Suppressor macrophage (primary cell): ENCODE measurements around the gene CACNA1G.

Experiments used
- DNase-seq, 4 experiments: peaks; one replicate each; pipeline ENCODE4 v3.0.0-alpha.2; 2020 to 2022

The CACNA1G gene

GRCh38 chr17:50657627-50658026 lies 97.1 kb downstream of the CACNA1G start:
- DNase-seq: no peak

GRCh38 chr17:50658616-50659015 lies 98.1 kb downstream of the CACNA1G start:
- no peak for DNase-seq

GRCh38 chr17:50659179-50659578 lies 98.7 kb downstream of the CACNA1G start:
- no peak for DNase-seq

- peak; percentile 37 to 69 (median 64) for DNase-seq
Measured at GRCh38 chr17:50660042-50660886, 99.7 kb downstream of the CACNA1G start.

GRCh38 chr17:50660887-50661345 lies 100.4 kb downstream of the CACNA1G start:
- peak in 3 of 4 experiments; percentile 38 to 58 (median 50) for DNase-seq

GRCh38 chr17:50661348-50661747 lies 100.8 kb downstream of the CACNA1G start:
- DNase-seq: no peak

GRCh38 chr17:50661795-50662391 lies 101.4 kb downstream of the CACNA1G start:
- peak; percentile 36 to 67 (median 62) for DNase-seq

- no peak for DNase-seq
Measured at GRCh38 chr17:50662632-50663225, 102.2 kb downstream of the CACNA1G start.

GRCh38 chr17:50663812-50664374 lies 103.4 kb downstream of the CACNA1G start:
- peak in 1 of 4 experiments; percentile 12 for DNase-seq

GRCh38 chr17:50664788-50665458 lies 104.4 kb downstream of the CACNA1G start:
- DNase-seq: no peak

- no peak for DNase-seq
Measured at GRCh38 chr17:50665838-50666237, 105.3 kb downstream of the CACNA1G start.

- DNase-seq: no peak
Measured at GRCh38 chr17:50666316-50666715, 105.8 kb downstream of the CACNA1G start.

GRCh38 chr17:50667259-50668024 lies 106.9 kb downstream of the CACNA1G start:
- no peak for DNase-seq

- peak in 1 of 4 experiments; percentile 11 for DNase-seq
Measured at GRCh38 chr17:50668025-50668837, 107.7 kb downstream of the CACNA1G start.

- no peak for DNase-seq
Measured at GRCh38 chr17:50668838-50669581, 108.5 kb downstream of the CACNA1G start.

GRCh38 chr17:50672071-50672470 lies 111.6 kb downstream of the CACNA1G start:
- no peak for DNase-seq

- DNase-seq: no peak
Measured at GRCh38 chr17:50672831-50673551, 112.5 kb downstream of the CACNA1G start.

- DNase-seq: no peak
Measured at GRCh38 chr17:50675190-50675589, 114.7 kb downstream of the CACNA1G start.

GRCh38 chr17:50675627-50676026 lies 115.1 kb downstream of the CACNA1G start:
- DNase-seq: no peak
